ENCODE results near the gene BPIFB1. TPM values are rescaled to one million over a fixed set of nuclear protein-coding genes. Genes with fewer than 3 reads are reported as not detected.

The BPIFB1 gene
- polyA plus RNA-seq, 10 donors, result not detected

- no peak for DNase-seq
These were observed 39.4 kb downstream of the BPIFB1 start for GRCh38 chr20:33322456-33322855.

GRCh38 chr20:33323236-33323635 lies 40.2 kb downstream of the BPIFB1 start:
- no peak for DNase-seq

- DNase-seq, result no peak
These were observed 42.3 kb downstream of the BPIFB1 start for GRCh38 chr20:33325350-33325749.

GRCh38 chr20:33328157-33329137 lies 45.4 kb downstream of the BPIFB1 start:
- no peak for DNase-seq

GRCh38 chr20:33332905-33333456 lies 50.0 kb downstream of the BPIFB1 start:
- DNase-seq, result no peak

- DNase-seq, result no peak
These were observed 50.6 kb downstream of the BPIFB1 start for GRCh38 chr20:33333616-33334015.

- DNase-seq, result no peak
These were observed 51.1 kb downstream of the BPIFB1 start for GRCh38 chr20:33334111-33334510.

GRCh38 chr20:33336375-33336774 lies 53.4 kb downstream of the BPIFB1 start:
- DNase-seq, result no peak

- DNase-seq, result no peak
These were observed 54.1 kb downstream of the BPIFB1 start for GRCh38 chr20:33337119-33337518.

- no peak for DNase-seq
These were observed 54.6 kb downstream of the BPIFB1 start for GRCh38 chr20:33337531-33338165.

- DNase-seq, result no peak
These were observed 55.6 kb downstream of the BPIFB1 start for GRCh38 chr20:33338467-33339258.

GRCh38 chr20:33339515-33340058 lies 56.6 kb downstream of the BPIFB1 start:
- DNase-seq, result no peak

- no peak for DNase-seq
These were observed 60.5 kb downstream of the BPIFB1 start for GRCh38 chr20:33343521-33343920.

- no peak for DNase-seq
These were observed 62.3 kb downstream of the BPIFB1 start for GRCh38 chr20:33345342-33345741.

GRCh38 chr20:33348136-33348937 lies 65.3 kb downstream of the BPIFB1 start:
- DNase-seq, result no peak

- DNase-seq, result no peak
These were observed 66.5 kb downstream of the BPIFB1 start for GRCh38 chr20:33349493-33349892.

- DNase-seq, result no peak
These were observed 68.7 kb downstream of the BPIFB1 start for GRCh38 chr20:33351696-33352095.

- DNase-seq, result no peak
These were observed 69.4 kb downstream of the BPIFB1 start for GRCh38 chr20:33352258-33353012.

GRCh38 chr20:33353013-33353402 lies 70.0 kb downstream of the BPIFB1 start:
- DNase-seq, result no peak

Data from muscle of back (tissue), 11 donors.